Retinal pigment epithelial cell (primary cell): Measurements from ENCODE around the gene LRRC27.
"Not testable (repeated sequence)": the region's sequence is repeated elsewhere in the genome, so short reads cannot be mapped to it uniquely, and the experiment has no call there.

Experiments used
- DNase-seq: peaks from one replicate; pipeline ENCODE4 v3.0.0-alpha.2; 2010; ENCODE audit warnings: low read depth
- H3K4me3 ChIP-seq: 2 replicates; pipeline ENCODE4 v1.5.1; 2011; ENCODE audit warnings: mild to moderate bottlenecking, low read length, control low read depth, moderate library complexity
- TF ChIP-seq, protein P1 (sequence below): conservative IDR thresholded peaks from 2 replicates; pipeline ENCODE4 v1.5.1; 2011; ENCODE audit warnings: low read depth, low read length, control low read depth, inconsistent platforms

Gene LRRC27

DNA sequence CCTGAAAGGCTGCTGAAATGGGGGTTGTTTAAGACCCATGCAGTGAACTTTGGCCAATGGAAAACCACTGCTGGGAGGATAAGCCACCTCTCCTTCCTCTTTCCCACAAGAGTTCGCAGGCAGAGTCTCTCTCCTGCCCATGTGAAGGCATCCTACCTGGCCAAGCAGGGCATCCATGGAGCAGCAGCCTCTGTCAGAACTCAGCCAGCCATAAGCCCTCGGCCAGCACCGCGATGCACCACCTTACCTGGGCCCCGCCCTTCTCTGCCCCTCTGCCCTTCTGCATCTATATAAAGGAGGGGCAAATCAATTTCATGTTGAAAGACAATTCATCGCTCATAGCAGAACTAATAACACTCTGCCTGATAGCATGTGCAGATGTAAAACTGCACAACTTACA is 18.1 kb upstream of the LRRC27 start:
- DNase-seq, result no peak
- TF ChIP-seq, protein P1, sequence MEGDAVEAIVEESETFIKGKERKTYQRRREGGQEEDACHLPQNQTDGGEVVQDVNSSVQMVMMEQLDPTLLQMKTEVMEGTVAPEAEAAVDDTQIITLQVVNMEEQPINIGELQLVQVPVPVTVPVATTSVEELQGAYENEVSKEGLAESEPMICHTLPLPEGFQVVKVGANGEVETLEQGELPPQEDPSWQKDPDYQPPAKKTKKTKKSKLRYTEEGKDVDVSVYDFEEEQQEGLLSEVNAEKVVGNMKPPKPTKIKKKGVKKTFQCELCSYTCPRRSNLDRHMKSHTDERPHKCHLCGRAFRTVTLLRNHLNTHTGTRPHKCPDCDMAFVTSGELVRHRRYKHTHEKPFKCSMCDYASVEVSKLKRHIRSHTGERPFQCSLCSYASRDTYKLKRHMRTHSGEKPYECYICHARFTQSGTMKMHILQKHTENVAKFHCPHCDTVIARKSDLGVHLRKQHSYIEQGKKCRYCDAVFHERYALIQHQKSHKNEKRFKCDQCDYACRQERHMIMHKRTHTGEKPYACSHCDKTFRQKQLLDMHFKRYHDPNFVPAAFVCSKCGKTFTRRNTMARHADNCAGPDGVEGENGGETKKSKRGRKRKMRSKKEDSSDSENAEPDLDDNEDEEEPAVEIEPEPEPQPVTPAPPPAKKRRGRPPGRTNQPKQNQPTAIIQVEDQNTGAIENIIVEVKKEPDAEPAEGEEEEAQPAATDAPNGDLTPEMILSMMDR, result no peak
- no peak overlapping the region for H3K4me3 ChIP-seq

DNA sequence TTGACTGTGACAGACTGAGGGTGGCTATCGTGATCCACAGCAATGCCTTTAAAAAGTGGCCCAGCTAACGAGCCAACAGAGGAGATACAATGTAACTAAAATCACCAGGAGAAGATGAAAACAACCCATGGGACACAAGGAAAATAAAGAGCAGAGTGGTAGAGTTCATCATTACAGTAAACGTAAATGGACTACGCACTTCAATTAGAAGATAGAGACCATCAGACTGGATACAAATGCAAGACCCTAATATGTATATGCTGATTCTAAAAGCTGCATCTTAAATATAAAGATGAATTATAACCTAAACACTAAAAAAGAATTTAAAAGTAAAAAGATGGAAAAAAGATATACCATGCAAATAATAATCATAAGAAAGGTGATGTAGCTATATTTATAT is 17.7 kb upstream of the LRRC27 start:
- TF ChIP-seq, protein P1, result no peak
- no peak overlapping the region for H3K4me3 ChIP-seq
- no peak for DNase-seq

DNA sequence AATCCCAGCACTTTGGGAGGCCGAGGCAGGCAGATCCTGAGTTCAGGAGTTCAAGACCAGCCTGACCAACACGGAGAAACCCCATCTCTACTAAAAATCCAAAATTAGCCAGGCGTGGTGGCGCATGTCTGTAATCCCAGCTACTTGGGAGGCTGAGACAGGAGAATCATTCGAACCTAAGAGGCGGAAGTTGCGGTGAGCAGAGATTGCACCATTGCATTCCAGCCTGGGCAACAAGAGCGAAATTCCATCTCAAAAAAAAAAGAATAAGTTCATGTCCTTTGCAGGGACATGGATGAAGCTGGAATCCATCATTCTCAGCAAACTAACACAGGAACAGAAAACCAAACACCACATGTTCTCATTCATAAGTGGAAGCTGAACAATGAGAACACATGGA is 17.1 kb upstream of the LRRC27 start:
- not testable (repeated sequence) for H3K4me3 ChIP-seq

DNA sequence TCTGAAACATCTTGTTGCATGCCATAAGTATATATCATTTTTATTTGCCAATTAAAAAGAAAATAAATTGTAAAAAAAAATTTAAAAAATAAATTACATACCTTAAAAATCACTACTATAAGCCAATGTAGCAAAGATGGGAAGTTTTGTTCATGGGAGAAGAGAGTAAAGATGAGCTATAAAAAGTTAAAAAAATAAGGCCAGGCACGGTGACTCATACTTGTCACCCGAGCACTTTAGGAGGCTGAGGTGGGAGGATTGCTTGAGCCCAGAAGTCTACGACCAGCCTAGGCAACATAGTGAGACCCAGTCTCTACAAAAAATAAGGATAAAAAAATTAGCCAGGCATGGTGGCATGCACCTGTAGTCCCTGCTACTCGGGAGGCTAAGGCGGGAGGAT is 15.9 kb upstream of the LRRC27 start:
- no peak overlapping the region for H3K4me3 ChIP-seq
- TF ChIP-seq, protein P1, result no peak
- DNase-seq, result no peak

More for the DNA sequence above, 17.1 kb upstream of the LRRC27 start:
- not testable (repeated sequence) for DNase-seq

DNA sequence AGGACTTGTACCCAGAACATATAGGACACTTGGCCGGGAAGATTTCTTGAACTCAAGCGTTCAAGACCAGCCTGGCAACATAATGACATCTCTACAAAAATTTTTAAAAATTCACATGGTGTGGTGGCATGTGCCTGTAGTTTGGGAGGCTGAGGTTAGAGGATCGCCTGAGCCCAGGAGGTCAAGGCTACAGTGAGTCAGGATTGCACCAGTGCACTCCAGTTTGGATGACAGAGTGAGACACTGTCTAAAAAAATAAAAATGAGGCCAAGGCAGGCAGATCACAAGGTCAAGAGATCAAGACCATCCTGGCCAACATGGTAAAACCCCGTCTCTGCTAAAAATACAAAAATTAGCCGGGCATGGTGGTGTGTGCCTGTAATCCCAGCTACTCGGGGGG is 14.5 kb upstream of the LRRC27 start:
- DNase-seq, result not testable (repeated sequence)

DNA sequence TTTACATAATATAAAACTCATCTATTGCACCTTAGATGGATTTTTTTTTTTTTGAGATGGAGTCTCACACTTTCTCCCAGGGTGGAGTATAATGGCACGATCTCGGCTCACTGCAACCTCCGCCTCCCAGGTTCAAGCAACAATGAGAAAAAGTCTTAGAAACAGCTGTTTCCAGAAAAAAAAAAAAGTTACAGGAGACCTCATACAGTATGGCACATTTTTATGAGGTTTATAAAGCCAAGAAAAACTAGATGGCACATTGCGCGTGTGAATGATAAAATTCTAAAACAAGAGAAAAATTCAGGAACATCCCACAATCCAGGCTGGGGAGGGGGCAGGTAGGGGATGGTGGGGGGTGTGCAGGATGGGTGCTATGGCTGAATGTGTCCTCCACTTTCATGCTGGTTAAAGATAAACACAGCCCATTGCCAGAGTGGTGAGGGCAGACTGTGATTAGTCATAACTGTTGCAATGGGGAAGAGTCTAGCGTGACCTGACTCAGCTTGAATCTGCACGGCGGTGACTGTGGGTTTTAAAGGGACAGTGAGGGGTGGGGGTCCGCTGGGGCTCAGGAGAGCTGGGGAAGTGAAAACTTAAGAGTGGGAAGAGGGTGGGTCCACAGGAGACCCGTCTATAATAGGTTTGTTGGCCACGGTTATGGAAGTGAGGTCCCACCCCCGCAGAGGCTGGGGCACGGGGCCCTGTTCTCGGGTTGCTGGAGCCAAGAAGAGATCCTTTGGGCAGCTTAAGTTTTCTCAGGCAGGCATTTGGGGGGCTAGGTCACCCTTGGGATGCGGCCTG is 11.9 kb upstream of the LRRC27 start:
- no peak for DNase-seq
- TF ChIP-seq, protein P1, result no peak
- no peak overlapping the region for H3K4me3 ChIP-seq

More for the DNA sequence above, 14.5 kb upstream of the LRRC27 start:
- H3K4me3 ChIP-seq, result not testable (repeated sequence)

DNA sequence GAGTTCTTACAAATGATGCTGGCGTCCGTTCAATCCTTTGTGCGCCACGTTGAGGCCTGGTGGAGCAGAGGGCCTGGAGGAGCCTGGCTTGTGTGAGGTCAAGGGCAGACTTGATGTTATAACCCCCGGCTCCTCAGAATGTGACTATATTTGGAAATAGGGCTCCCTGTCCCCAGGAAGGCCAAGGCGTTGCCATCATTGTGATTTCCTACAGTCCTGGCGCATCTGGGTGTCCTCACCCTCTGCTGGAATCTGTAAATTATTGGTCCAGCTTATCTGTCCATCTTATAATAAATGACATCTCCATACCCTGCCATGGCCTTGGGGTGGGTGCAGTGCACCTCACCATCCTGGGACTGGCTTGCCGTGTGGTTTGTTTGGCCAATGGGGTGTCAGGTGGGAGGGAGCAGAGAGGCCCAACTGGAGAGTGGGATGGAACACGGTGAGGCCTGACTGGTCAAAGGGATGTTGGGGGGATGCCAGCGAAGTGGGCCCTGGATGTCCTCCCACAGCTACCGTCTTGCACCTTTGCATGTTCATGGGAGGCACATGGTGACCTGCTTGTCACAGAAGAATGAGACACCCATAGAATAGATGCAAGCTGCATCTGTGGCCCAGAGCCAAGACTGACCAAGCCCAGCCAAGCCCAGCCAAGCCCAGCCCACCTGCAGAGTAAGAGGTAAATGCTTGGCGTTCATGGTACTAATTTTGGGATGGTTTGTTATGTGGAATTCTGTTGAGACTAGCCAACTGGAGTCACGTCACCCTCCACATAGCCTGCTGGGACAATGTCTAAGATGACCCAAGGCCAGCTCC is 11.1 kb upstream of the LRRC27 start:
- no peak for DNase-seq
- TF ChIP-seq, protein P1, result no peak
- H3K4me3 ChIP-seq, result no peak overlapping the region

DNA sequence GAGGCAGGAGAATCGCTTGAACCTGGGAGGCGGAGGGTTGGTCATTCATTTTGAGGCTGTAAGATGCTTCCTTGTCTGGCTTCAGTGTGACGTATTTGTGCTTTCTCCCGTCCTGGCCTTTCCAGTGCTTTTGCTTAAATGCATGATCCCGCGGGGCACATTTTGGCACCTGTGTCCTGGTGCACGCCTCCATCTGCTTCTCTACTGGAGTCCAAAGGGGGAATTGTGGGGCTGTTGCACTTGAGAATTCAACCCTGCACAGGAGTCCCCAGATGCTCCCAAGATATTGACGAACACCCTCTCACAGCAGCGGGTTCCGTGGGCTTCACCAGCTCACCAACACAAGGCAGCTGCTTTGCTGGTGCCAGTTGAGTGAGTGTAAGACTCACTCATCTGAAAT is 10.3 kb upstream of the LRRC27 start:
- no peak for DNase-seq
- H3K4me3 ChIP-seq, result no peak overlapping the region
- TF ChIP-seq, protein P1, result no peak
